HG03565 (cell line): ENCODE data around the gene PPP1CB.

ENCODE experiments used
- ATAC-seq: cut with Tn5 transposase; IDR thresholded peaks from one replicate; pipeline ENCODE4 v1.9.1; 2021; ENCODE audit warnings: mild to moderate bottlenecking, moderate library complexity; ENCODE audit not compliant: unreplicated experiment

Gene PPP1CB

DNA sequence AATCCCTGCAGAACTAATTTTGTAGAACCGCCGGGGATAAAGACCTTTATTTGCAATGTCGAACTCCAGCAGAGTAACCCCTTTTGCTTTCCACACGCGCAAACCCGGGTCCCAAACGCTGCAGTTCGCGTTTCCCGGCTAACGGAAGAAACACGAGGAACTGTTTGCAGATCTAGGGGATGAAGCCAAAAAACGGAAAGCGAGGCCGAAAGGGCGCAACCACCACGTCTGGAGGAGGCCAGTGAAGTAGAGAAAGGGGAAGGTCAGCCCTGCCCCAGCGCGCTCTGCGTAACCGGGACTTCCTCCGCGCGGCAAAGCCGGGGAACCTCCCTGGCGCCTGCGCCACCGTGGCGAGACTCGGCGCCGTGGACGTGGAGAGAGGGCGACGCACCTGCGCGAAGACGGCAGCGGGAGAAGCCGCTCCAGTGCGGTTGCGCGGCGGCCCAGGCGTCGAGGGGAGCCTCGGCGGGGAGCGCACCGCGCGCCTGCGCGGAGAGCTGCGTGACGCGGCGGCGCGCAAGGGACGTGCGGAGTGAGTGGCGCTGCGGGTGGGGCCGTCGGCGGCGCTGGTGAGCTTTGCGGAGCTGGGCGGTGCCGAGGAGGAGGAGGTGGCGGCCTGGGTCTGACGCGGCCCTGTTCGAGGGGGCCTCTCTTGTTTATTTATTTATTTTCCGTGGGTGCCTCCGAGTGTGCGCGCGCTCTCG lies at the start of gene PPP1CB:
Gene PPP1CB (plus strand): TSS at position 579 of the 704 bp plus-strand sequence. CDS start 295 bp downstream, outside the sequence.
- ATAC-seq = peak; percentile 82

DNA sequence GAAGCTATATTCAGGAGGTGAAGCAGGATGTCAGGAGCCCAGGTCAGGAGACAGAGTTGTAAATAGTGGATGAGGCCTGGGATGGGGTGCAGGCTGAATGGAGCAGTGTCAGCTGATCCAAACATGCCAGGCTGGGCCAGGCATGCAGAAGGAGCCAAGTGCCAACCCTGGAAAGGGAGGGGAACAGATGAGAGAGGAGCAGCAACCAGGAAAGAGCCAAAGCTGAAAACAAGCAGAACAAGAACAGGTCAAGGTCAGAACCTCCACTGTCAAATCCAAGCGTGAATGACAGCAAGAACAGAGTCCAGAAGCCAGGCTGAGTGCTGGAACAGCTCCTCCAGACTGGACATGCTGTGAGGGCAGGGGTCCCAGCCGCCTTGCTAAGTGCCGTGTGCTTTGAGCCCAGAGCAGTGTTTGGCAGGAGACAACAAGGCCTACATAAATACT lies 49.2 kb upstream of the PPP1CB start:
- no peak for ATAC-seq

DNA sequence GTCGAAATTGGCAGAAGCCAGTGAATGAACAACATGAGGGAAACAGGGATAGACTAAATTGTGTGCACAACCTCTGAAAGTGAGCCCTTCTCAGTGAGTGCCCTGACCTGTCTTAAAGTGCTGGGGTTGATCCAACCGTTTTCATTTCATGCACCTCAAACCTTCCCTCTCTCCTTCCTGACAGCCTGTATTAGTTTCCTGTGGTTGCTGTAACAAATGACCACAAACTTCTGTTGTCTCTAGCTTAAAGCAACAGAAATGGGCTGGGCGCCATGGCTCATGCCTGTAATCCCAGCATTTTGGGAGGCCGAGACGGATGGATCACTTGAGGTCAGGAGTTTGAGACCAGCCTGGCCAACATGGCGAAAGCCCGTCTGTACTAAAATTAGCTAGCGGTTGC lies 48.8 kb upstream of the PPP1CB start:
- no peak for ATAC-seq

DNA sequence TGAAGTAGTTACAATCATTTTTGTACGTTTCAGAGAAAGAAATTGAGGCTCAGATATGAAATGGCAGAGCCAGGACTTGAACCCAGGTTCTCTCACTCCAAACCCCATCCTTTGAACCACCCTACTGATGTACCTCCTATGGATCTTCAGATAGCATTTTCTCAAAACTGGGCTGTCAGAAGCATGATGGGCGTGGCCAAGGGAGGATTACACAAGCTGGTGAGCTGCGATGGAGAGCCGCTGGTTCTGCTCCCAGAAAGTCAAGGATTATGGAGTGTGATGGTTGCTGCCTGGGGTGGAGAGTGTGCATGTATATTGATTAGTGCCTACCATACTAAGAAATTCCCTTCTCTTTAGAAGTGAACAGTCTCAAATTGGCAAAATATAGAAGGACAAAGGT lies 47.0 kb upstream of the PPP1CB start:
- ATAC-seq = no peak

DNA sequence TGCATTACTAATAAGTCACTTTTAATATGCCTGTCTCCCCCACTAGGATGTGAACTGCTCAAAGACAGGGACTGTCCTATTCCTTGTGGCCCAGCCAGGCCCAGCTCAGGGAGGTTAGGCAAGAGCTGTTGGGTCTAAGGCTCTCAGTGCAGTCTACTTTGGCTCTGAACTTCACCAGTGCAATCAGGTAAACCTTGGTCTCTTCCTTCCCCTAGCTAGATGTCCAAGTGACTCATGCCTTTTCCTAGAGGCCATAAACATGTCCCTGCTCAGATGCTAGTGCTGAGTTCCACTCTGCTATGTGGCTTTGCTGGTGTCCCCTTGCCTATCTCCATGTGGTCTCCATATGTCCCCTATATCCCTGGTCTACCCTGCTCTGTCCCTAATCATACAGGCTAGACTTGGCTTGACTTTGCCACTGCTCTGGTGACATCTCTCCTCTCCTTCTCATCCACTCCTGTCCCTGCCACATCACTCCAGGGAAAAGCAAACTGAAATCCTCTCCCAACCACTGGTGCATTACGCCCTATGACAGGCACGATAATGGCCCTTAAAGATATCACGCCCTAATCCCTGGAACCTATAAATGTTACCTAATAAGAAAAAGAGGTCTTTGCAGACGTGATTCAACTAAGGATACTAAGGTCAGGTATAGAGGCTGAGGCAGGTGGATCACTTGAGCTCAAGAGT lies 45.7 kb upstream of the PPP1CB start:
- ATAC-seq = no peak

DNA sequence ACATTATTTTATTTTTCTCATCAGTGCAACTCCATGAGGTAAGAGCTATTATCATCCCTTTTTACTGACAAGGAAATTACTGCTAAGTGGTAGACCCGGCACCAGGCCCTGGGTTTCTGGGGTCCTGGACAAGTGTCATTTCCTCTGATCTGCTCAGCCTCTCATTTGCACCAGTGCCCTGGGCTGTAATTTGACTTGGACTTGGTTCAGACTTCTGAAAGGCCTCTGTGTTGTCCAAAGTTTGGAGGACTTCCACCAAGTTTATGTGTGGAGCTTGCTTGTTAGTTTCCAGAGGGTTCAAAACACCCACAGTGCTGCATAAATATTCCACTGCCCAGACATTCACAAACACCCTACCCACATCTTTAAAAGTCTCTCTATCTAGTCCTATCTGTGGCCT lies 44.0 kb upstream of the PPP1CB start:
- no peak for ATAC-seq

DNA sequence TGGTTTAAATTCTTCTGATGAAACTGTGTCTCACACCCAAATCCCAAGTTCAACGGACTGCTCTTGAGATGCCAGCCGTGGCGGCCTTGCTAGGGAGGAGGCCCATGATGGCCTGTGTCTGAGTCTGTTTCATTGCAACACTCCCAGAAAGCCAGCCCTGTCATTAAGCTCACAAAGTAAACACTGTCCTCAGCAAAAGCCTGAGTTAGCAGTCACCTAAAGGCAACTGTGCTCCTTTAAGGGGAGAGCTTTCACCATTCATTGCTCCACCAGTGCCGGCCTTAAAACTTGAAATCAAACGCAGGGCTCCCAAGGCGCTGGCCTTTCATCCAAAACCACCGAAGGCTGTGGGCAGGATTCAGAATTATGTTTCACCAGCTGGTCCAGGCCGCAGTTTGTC lies 42.5 kb upstream of the PPP1CB start:
- ATAC-seq = no peak

DNA sequence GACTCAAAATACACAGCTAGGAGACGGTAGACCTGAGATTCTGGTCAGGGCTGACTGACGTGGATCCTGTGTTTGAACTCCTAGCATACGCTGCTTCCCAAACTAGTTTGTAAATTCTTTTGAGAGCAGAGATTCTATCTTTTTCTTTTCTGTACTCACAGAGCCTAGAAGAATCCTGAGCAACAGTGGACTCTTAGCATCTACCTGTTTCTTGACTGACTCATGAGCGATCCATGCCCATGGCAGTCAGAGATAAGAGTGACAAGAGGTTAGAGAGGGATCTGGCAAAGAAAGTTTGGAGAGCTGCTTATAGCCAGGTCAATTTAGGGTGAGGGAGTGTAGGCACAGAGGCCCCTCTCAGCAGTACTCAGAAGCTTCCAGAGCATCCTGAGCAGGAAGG lies 41.1 kb upstream of the PPP1CB start:
- ATAC-seq = no peak

DNA sequence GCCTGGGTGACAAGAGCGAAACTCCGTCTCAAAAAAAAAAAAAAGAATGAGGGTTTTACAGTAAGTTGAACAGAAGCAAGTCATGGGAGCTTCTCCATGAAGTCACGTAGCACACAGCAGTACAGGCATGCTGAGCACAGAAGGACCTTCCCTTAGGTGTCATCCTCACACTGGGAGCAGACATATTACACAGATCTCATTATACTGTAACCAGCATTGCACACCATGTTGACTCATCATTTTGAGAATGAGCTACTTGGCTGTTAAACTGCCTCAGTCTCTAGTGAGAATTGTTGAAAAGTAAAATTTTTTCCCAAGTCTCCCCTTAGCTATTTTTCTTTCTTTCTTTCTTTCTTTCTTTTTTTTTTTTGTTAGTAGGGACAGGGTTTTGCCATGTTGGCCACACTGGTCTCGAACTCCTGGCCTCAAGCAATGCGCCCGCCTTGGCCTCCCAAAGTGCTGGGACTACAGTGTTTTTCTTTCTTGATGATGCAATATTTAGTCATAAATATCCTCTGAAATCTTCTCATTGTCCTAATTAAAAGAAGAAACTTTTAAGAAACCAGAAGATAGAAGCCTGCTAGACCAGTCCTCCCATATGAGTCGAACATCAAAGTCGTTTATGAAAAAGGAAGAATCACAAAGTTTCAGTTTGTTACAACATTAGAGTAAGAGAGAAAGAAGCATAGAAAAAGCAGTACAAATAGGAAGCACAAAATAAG lies 37.9 kb upstream of the PPP1CB start:
- no peak for ATAC-seq

DNA sequence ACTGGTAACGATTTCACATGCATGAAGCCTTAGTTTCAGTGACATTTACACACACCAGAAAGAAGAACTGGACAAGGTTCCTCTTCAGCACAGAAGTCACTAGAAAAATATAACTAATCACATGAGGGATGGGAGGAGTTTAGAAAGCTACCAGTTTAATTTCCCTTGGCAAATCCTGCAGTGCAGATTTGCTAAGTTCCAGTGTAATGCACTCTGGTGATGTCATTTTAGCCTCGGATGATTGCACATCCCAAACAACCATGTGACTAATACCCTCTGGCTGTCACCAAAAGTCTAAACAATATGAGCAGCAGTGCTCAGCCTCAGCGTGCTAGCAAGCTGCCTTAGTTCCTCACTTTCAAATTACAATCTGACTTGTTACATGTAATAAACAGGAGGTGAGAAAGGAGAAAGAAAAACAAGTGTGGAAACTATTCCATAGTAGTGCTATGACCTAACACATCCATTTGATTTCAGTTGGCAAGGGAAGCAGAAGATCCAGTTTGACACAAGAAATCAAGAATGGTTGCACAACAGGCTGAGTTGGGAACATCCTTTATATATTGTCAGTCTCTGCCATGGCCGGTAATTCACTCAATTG lies 35.3 kb upstream of the PPP1CB start:
- no peak for ATAC-seq

DNA sequence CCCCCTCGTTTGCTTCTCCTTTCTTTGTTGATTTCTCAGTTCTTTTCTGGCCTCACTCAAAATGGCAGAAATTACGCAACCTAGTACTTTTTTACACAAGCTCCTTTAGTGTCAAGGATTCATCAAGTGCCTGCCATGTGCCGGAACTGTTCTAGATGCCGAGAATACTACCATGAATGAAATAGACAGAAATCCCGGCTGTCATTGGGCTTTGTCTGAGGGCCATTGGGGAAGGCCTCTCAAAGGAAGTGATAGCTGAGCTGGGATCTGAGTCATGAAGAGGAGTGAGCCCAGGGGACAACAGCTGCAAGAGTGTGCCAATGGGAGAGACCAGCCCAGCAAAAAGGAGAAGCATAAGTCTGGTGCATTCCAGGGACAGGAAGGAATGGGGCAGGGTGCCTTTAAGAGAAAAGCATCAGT lies 34.3 kb upstream of the PPP1CB start:
- no peak for ATAC-seq

DNA sequence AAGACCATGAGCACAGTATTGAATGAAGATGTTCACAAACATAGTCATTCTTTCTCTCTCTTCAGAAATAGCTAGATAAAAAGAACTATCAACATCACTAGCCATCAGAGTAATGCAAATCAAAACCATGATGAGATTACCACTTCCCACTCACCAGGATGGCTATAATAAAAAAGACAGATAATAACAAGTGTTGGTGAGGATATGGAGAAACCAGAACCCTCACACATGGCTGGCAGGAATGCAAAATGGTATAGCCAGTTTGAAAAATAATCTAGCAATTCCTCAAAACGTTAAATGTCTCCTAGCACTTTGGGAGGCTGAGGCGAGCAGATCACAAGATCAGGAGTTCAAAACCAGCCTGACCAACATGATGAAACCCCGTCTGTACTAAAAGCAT lies 31.3 kb upstream of the PPP1CB start:
- no peak for ATAC-seq

DNA sequence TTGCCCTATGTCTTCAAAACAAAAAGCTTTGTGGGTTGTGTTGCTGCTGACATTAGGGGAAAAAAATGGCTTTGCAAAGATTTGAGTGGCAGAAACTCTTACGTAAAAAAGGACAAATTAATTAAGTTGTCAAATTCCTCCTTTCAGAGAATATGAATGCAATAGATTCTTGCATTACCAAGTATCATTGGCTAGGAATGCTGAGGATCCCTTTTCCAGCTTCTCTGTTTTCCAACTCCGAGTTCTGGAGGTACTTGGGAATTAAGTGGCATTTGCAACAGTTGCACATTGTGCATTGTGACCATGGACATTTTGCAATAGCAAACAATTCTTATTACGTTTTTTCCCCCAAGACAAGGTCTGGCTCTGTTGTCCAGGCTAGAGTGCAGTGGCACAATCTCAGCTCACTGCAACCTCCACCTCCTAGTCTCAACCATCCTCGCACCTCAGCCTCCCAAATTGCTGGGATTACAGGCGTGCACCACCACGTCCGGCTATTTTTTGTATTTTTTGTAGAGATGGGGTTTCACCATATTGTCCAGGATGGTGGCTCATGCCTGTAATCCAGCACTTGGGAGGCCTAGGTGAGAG lies 29.9 kb upstream of the PPP1CB start:
- ATAC-seq = no peak

DNA sequence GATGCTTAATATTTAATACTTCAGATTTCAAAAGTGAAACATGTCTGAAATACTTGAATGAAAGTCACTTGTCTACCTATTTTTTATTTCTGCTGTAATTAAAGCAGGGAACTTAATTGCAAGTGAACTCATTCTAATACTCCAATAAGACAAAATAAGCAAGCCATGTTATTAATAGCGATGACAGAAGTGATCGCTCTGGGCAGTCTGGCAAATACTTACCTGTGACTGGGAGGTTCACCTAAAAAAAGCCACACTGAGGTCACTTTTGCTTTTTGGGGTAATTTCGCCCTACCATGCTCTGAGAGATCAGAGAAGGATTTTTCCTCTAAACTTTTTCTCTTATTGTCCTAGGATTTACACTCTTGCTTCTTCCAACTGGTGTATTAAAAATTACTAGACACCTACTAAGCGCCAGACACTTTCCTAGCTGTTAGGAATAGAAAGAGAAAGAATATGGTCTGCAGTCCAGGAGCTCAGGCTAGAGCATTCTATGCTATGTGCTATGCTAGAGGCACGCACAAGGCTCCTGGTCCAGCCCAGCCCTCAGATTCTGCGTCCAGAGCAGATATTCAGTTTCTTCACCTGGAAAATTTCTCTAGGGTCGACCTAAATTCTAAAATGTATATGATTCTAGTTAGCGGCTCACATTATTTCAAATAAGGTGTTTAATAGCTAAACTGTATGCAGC lies 26.5 kb upstream of the PPP1CB start:
- ATAC-seq = no peak

DNA sequence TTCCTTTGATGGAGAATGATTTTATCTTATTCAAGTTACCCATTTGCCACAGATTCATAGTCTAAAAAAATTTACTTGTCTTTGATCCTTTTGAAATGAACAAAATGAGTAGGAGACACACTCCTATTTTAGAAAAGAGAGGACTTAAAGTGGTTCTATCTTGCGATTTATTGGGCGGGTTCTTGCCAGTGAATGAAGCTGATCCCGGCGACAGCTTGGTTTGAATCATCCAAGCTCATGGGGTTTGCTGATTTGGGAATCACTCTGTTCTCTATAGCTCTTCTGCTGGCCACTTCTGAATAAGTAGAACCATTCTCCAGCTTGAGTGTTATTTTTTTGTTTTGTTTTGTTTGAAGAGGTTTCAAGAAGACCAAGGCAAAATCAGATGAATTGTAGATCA lies 25.5 kb upstream of the PPP1CB start:
- ATAC-seq = no peak

DNA sequence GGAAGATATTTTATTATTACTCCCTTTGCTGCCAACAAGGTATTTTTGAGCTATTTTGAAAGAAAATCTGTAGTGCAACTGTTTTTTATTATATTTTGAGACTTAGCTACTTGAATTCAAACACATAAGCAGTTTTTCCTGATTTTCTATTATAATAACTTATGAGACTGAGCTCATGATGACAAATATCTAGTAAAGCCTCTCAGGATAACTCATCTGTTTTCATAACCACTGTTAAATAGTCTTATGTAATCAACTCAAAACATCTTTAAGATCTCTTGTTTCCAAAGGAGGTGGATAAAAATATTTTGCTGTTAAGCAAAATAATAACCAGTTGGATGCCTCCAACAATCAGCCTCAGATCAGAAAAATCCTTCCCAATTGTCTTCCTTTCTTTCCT lies 21.9 kb upstream of the PPP1CB start:
- no peak for ATAC-seq

DNA sequence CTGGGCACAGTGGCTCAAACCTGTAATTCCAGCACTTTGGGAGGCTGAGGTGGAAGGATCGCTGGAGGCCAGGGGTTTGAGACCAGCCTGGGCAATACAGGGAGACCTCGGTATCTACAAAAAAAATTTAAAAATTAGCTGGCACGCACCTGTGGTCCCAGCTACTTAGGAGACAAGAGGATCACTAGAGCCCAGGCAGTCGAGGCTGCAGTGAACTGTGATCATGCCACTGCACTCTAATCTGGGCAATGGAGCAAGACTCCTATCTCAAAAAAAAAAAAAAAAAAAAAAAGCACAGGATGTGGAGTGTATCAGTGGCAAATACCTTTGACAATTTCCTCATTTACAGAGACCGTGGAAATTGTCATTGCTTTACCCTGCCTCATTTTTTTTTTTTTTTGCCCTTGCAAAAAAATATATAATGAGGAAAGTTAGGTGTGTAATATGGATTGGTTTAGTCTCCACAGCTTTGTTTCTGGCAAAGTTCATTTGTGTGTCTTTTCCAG lies 20.9 kb upstream of the PPP1CB start:
- ATAC-seq = no peak

DNA sequence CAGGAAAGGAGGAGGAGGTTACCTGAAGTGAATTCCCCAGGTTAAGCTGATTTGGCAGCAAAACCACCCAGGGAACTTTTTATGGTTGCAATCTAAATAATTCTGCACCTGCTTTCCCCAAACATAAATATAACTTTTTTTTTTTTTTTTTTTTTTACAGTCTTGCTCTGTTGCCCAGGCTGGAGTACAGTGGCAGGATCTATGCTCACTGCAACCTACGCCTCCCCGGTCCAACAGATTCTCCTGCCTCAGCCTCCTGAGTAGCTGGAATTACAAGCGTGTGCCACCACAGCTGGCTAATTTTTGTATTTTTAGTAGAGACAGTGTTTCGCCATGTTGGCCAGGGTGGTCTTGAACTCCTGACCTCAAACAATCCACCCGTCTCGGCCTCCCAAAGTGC lies 16.1 kb upstream of the PPP1CB start:
- ATAC-seq = no peak

DNA sequence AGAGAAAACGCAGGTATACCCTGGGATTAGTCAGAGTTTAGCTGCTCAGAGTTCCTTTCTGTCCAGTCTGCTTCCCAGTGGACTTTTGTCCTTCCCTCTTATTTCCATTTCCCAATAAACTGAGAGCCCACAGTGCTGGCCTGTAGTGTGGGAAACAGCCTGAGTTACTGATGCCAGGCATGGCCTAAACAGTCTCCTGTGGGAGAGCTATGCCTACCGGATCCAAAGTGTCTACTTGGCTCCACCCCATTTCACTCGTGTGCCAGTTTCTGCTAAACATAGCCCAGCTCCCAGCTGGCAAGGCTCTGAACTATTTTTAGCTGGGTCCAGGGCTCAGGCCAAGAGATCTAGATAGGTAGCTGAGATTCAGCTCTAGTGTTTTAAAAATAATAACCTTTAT lies 15.6 kb upstream of the PPP1CB start:
- ATAC-seq = no peak

DNA sequence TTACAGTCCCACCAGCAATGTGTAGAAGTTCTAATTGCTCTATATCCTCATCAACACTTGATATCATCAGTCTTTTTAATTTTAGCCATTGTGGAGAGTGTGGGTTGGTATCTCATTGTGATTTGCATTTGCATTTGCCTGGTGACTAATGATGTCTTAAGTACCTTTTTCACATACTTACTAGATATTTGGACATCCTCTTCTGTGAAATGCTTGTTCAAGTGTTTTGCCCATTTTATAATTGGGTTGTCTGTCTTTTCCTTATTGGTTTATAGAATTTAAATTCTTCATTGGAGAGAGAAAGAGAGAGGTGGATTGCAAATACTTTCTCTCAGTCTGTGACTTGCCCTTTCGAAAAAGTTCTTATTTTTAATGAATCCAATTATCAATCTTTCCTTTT lies 14.0 kb upstream of the PPP1CB start:
- no peak for ATAC-seq
